Right lobe of liver (tissue), 4 donors: ENCODE measurements around the gene SNX32.

ENCODE experiments used
- CTCF ChIP-seq, 4 donors: fragments of 200-600 bp in 3 of 4; fragments of 450-650 bp in 1 of 4; IDR thresholded peaks; one replicate each; pipeline versions ENCODE4 v1.5.1 to v1.8.0; 2016 to 2022; ENCODE audit warnings: antibody characterized with exemption in 4 of 4, mild to moderate bottlenecking in 2 of 4
- POLR2A ChIP-seq: fragments of 450-650 bp; IDR thresholded peaks from one replicate; pipeline ENCODE4 v1.6.1; 2017; ENCODE audit warnings: antibody characterized with exemption, mild to moderate bottlenecking
- donor health status: DM: no; HTN: no; CAD: no.
- donor health status: DM: no; HTN: no; CAD: no.
- donor health status: DM: no; HTN: yes; CAD: no.

- TF ChIP-seq CTCF (IDR thresholded peaks at IDR 0.05) (no peak), POLR2A (no peak)
Measured at GRCh38 chr11:65879617-65880016, 45.9 kb downstream of the SNX32 start, which contains the start of gene CTSW.
